ENCODE measurements around the gene TOMM5.
A peak's percentile ranks its signal among the peaks of the same experiment; 100 is the strongest.

The TOMM5 gene

GRCh38 chr9:37611014-37611413 is 18.6 kb upstream of the TOMM5 start:
- no peak for TF ChIP-seq ZFX (IDR thresholded peaks at IDR 0.05; ENCODE audit: borderline replicate concordance)
- TF ChIP-seq CTCF (IDR thresholded peaks at IDR 0.05), result no peak
- H3K27ac ChIP-seq, result no peak overlapping the region

- H3K27ac ChIP-seq, result no peak overlapping the region
- TF ChIP-seq CTCF (IDR thresholded peaks at IDR 0.05) (no peak), ZFX (IDR thresholded peaks at IDR 0.05; ENCODE audit: borderline replicate concordance) (no peak)
Measured at GRCh38 chr9:37609735-37610397, 17.5 kb upstream of the TOMM5 start.

GRCh38 chr9:37608250-37608649 is 15.9 kb upstream of the TOMM5 start:
- TF ChIP-seq ZFX (IDR thresholded peaks at IDR 0.05; ENCODE audit: borderline replicate concordance) (no peak), CTCF (IDR thresholded peaks at IDR 0.05) (no peak)
- no peak overlapping the region for H3K27ac ChIP-seq

- no peak overlapping the region for H3K27ac ChIP-seq
- TF ChIP-seq CTCF (IDR thresholded peaks at IDR 0.05), result no peak
- no peak for TF ChIP-seq ZFX (IDR thresholded peaks at IDR 0.05; ENCODE audit: borderline replicate concordance)
Measured at GRCh38 chr9:37604296-37604695, 11.9 kb upstream of the TOMM5 start.

- H3K27ac ChIP-seq, result peak overlapping the region; percentile 78
- TF ChIP-seq CTCF (IDR thresholded peaks at IDR 0.05) (no peak), ZFX (IDR thresholded peaks at IDR 0.05; ENCODE audit: borderline replicate concordance) (no peak)
Measured at GRCh38 chr9:37602817-37603216, 10.4 kb upstream of the TOMM5 start.

GRCh38 chr9:37602061-37602460 is 9.7 kb upstream of the TOMM5 start:
- peak overlapping the region; percentile 78 for H3K27ac ChIP-seq

GRCh38 chr9:37596504-37596903 is 4.1 kb upstream of the TOMM5 start:
- no peak overlapping the region for H3K27ac ChIP-seq

More at GRCh38 chr9:37596504-37596903, 4.1 kb upstream of the TOMM5 start:
- TF ChIP-seq CTCF (IDR thresholded peaks at IDR 0.05) (no peak), ZFX (IDR thresholded peaks at IDR 0.05; ENCODE audit: borderline replicate concordance) (no peak)

All from 22Rv1 (cell line).